HG03442 (cell line): ENCODE measurements around the gene TRIOBP.

Experiments
- ATAC-seq: cut with Tn5 transposase; IDR thresholded peaks from one replicate; pipeline ENCODE4 v1.9.1; 2021; ENCODE audit warnings: mild to moderate bottlenecking, moderate library complexity; ENCODE audit not compliant: unreplicated experiment

The TRIOBP gene

GRCh38 chr22:37819105-37819433, 122.2 kb downstream of the TRIOBP start:
- ATAC-seq = no peak

- ATAC-seq = no peak
Measured at GRCh38 chr22:37820350-37820749, 123.5 kb downstream of the TRIOBP start.

GRCh38 chr22:37822079-37822833, 125.4 kb downstream of the TRIOBP start:
- ATAC-seq = no peak

GRCh38 chr22:37823134-37823985, 126.5 kb downstream of the TRIOBP start, which contains the start of gene GALR3:
GALR3 (plus strand) TSS chr22:37823382; CDS start chr22:37823407, 25 bp downstream.
- ATAC-seq = no peak

GRCh38 chr22:37824674-37825641, 128.1 kb downstream of the TRIOBP start:
- ATAC-seq = no peak
